Neural crest cell (in vitro differentiated cells): ENCODE data around the gene PRIM2. TPM values are rescaled to one million over a fixed set of nuclear protein-coding genes. Genes with fewer than 3 reads are reported as not detected.
"Not testable (repeated sequence)": the region's sequence is repeated elsewhere in the genome, so short reads cannot be mapped to it uniquely, and the experiment has no call there.

Experiments
- DNase-seq: peaks from one replicate; pipeline ENCODE4 v3.0.0; 2021; ENCODE audit warnings: low read depth, mixed read lengths, low spot score
- H3K27ac Mint-ChIP-seq: one replicate; pipeline ENCODE4 v1.8.0; 2021; ENCODE audit warnings: mild to moderate bottlenecking, mixed read lengths; ENCODE audit not compliant: unreplicated experiment
- H3K27me3 Mint-ChIP-seq: 2 replicates; pipeline ENCODE4 v1.8.0; 2021; ENCODE audit warnings: low read depth, mild to moderate bottlenecking, mixed read lengths
- H3K36me3 Mint-ChIP-seq: 2 replicates; pipeline ENCODE4 v1.8.0; 2021; ENCODE audit warnings: low read depth, mild to moderate bottlenecking, mixed read lengths
- H3K4me1 Mint-ChIP-seq: 2 replicates; pipeline ENCODE4 v1.8.0; 2021; ENCODE audit warnings: mixed read lengths
- H3K4me3 Mint-ChIP-seq: one replicate; pipeline ENCODE4 v1.8.0; 2021; ENCODE audit warnings: mild to moderate bottlenecking, mixed read lengths
- H3K9me3 Mint-ChIP-seq: 2 replicates; pipeline ENCODE4 v1.8.0; 2021; ENCODE audit warnings: mixed read lengths
- microRNA-seq: library from miRNA; unstranded; fragments of <30 nt; microRNA quantifications from one replicate; pipeline ENCODE4, GENCODE V29; 2020
- total RNA-seq: library from RNA; stranded (reverse); gene quantifications from 2 replicates; pipeline ENCODE4 v1.2.1, GENCODE V29; 2021
- TF ChIP-seq, protein P1 (sequence below): fragments of 200-600 bp; sonication (generic); conservative IDR thresholded peaks from 2 replicates; pipeline ENCODE4 v1.5.0; 2021; ENCODE audit warnings: antibody characterized with exemption, mild to moderate bottlenecking

Gene PRIM2
- total RNA-seq, 1 donor from 2014 or later, result 35.6 TPM

GRCh38 chr6:57668108-57668507 is 350.7 kb downstream of the PRIM2 start:
- not testable (repeated sequence) for H3K36me3 Mint-ChIP-seq, H3K9me3 Mint-ChIP-seq, H3K27ac Mint-ChIP-seq, H3K4me1 Mint-ChIP-seq, H3K4me3 Mint-ChIP-seq, H3K27me3 Mint-ChIP-seq, DNase-seq

GRCh38 chr6:57671237-57671636 is 353.8 kb downstream of the PRIM2 start:
- H3K4me3 Mint-ChIP-seq, H3K36me3 Mint-ChIP-seq, DNase-seq, H3K4me1 Mint-ChIP-seq, H3K27me3 Mint-ChIP-seq, H3K9me3 Mint-ChIP-seq, H3K27ac Mint-ChIP-seq: not testable (repeated sequence)

- H3K4me3 Mint-ChIP-seq, H3K9me3 Mint-ChIP-seq, H3K4me1 Mint-ChIP-seq, H3K27me3 Mint-ChIP-seq, DNase-seq, H3K36me3 Mint-ChIP-seq, H3K27ac Mint-ChIP-seq: not testable (repeated sequence)
- TF ChIP-seq, protein P1, sequence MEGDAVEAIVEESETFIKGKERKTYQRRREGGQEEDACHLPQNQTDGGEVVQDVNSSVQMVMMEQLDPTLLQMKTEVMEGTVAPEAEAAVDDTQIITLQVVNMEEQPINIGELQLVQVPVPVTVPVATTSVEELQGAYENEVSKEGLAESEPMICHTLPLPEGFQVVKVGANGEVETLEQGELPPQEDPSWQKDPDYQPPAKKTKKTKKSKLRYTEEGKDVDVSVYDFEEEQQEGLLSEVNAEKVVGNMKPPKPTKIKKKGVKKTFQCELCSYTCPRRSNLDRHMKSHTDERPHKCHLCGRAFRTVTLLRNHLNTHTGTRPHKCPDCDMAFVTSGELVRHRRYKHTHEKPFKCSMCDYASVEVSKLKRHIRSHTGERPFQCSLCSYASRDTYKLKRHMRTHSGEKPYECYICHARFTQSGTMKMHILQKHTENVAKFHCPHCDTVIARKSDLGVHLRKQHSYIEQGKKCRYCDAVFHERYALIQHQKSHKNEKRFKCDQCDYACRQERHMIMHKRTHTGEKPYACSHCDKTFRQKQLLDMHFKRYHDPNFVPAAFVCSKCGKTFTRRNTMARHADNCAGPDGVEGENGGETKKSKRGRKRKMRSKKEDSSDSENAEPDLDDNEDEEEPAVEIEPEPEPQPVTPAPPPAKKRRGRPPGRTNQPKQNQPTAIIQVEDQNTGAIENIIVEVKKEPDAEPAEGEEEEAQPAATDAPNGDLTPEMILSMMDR, result peak; percentile 30
Observed at GRCh38 chr6:57671937-57672627, 354.7 kb downstream of the PRIM2 start.

DNA sequence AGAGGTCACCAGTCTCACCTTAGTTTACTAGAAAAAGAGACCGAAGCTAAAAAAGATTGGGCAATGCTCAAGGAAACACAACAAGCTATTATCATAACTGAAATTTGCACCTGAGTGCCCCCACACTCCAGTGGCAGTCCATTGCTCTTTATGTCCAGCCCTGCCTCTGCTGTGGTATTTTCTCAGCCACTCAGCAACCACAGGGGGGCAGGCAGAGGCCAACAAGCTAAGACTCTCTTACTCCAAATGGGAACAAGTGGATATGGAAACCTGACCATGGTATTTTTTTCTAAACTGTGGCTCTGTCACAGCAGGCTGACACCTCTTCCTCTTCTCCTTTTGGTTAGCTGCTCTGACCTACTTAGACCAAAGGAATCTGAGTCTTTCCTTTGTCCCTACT is 355.9 kb downstream of the PRIM2 start:
- H3K27me3 Mint-ChIP-seq, H3K36me3 Mint-ChIP-seq, H3K9me3 Mint-ChIP-seq, H3K27ac Mint-ChIP-seq, H3K4me3 Mint-ChIP-seq, DNase-seq, H3K4me1 Mint-ChIP-seq: not testable (repeated sequence)

- H3K4me3 Mint-ChIP-seq, H3K27ac Mint-ChIP-seq, H3K4me1 Mint-ChIP-seq, H3K27me3 Mint-ChIP-seq, DNase-seq, H3K36me3 Mint-ChIP-seq, H3K9me3 Mint-ChIP-seq: not testable (repeated sequence)
Observed at GRCh38 chr6:57675386-57675785, 358.0 kb downstream of the PRIM2 start.

- not testable (repeated sequence) for H3K4me3 Mint-ChIP-seq, H3K9me3 Mint-ChIP-seq, H3K36me3 Mint-ChIP-seq, H3K4me1 Mint-ChIP-seq, DNase-seq, H3K27ac Mint-ChIP-seq
- peaks cover 10% of the 10 kb centered on the region for H3K27me3 Mint-ChIP-seq
Observed at GRCh38 chr6:57696382-57696781, 379.0 kb downstream of the PRIM2 start.

Small RNAs within 50 kb of the gene (microRNA-seq; reads per million reads assigned to microRNA genes)
- gene MIR548U, result not detected

Other genes with a start within 250 kb of the PRIM2 start
- 61.0 and 65.6 TPM in 2 replicates for gene ZNF451, start 227.4 kb upstream of the PRIM2 start, total RNA-seq
- 3.2 and 3.3 TPM in 2 replicates for gene BAG2, start 145.3 kb upstream of the PRIM2 start, total RNA-seq
- gene RAB23, start 95.3 kb upstream of the PRIM2 start, total RNA-seq, result 20.1 and 21.1 TPM in 2 replicates